GM12872 (cell line): ENCODE data around the gene ZBTB22.

ENCODE experiments used
- CTCF ChIP-seq: IDR thresholded peaks from 3 replicates; pipeline ENCODE4 v1.5.1; 2011; ENCODE audit warnings: low read depth, mild to moderate bottlenecking, low read length, moderate library complexity; ENCODE audit not compliant: insufficient read depth

Gene ZBTB22

GRCh38 chr6:33292996-33293682 is 24.4 kb downstream of the ZBTB22 start:
- no peak for TF ChIP-seq CTCF

GRCh38 chr6:33290459-33290858 is 27.1 kb downstream of the ZBTB22 start:
- TF ChIP-seq CTCF = no peak

GRCh38 chr6:33289784-33290315 is 27.7 kb downstream of the ZBTB22 start:
- no peak for TF ChIP-seq CTCF

GRCh38 chr6:33288921-33289783 is 28.4 kb downstream of the ZBTB22 start, which contains the start of the genes PFDN6 and WDR46:
TSS of gene PFDN6 (plus strand) at chr6:33289601. CDS start at chr6:33289857, 256 bp downstream.
TSS of gene WDR46 (minus strand) at chr6:33289239. CDS start at chr6:33289170, 69 bp downstream.
- no peak for TF ChIP-seq CTCF

GRCh38 chr6:33288141-33288920 is 29.2 kb downstream of the ZBTB22 start:
- TF ChIP-seq CTCF = no peak

- no peak for TF ChIP-seq CTCF
These were observed 30.3 kb downstream of the ZBTB22 start for GRCh38 chr6:33286946-33287914.
